Endothelial cell of umbilical vein (primary cell): ENCODE measurements around the gene NR2C2. TPM values are rescaled to one million over a fixed set of nuclear protein-coding genes. Genes with fewer than 3 reads are reported as not detected.

Source experiments
- BruUV-seq: library from RNA; stranded (reverse); fragments of 400-500 nt; replicated peaks from 2 replicates; lab custom pipeline; 2021; lab: Mats Ljungman, UMichigan
- CTCF ChIA-PET: fragments of 300-600, 350-600 bp; sonication (Branson Sonifier 250); formaldehyde crosslinking; loops from one replicate; lab custom pipeline; 2021; ENCODE audit warnings: antibody characterized with exemption, inconsistent platforms; lab: Charles Lee
- POLR2A ChIA-PET: fragments of 300-600, 350-600 bp; sonication (Branson Sonifier 250); formaldehyde crosslinking; loops from one replicate; lab custom pipeline; 2021; ENCODE audit warnings: antibody characterized with exemption, inconsistent platforms; lab: Charles Lee
- DNase-seq: peaks from one replicate; pipeline ENCODE4 v3.0.0-alpha.2; 2011; ENCODE audit warnings: low read depth, low spot score
- FAIRE-seq: peaks from 2 replicates; lab custom pipeline; 2011; peaks lifted over from hg19 to GRCh38; lab: Jason Lieb, UNC
- H2AFZ ChIP-seq: 2 replicates; pipeline ENCODE4 v1.6.0; 2012; ENCODE audit warnings: low read depth, low read length, control low read depth, inconsistent platforms
- H3K27ac ChIP-seq: 2 replicates; pipeline ENCODE4 v1.5.1; 2011; ENCODE audit warnings: low read depth, mild to moderate bottlenecking, control low read depth, low read length, moderate library complexity; ENCODE audit not compliant: insufficient read depth
- H3K27me3 ChIP-seq, 2 experiments: 2 replicates each; pipeline versions ENCODE4 v1.6.0 to v1.6.1; 2011; ENCODE audit warnings: low read length in 2 of 2, mixed read lengths in 1 of 2; ENCODE audit not compliant: control insufficient read depth in 2 of 2, insufficient read depth in 2 of 2
- H3K36me3 ChIP-seq, 2 experiments: 2 replicates in 1 of 2; 3 replicates in 1 of 2; pipeline ENCODE4 v1.5.1; 2011; ENCODE audit warnings: low read length in 2 of 2, mild to moderate bottlenecking in 1 of 2, moderate library complexity in 1 of 2; ENCODE audit not compliant: control insufficient read depth in 2 of 2, insufficient read depth in 2 of 2; ENCODE audit errors: extremely low read depth in 1 of 2
- H3K4me1 ChIP-seq: 3 replicates; pipeline ENCODE4 v1.5.1; 2011; ENCODE audit warnings: mild to moderate bottlenecking, low read length; ENCODE audit not compliant: control insufficient read depth, insufficient read depth; ENCODE audit errors: extremely low read depth
- H3K4me2 ChIP-seq: 2 replicates; pipeline ENCODE4 v1.6.1; 2011; ENCODE audit warnings: low read length, control low read depth, mixed read lengths; ENCODE audit not compliant: insufficient read depth
- H3K4me3 ChIP-seq, 3 experiments: fragments of 200-600 bp in 1 of 3; sonication (generic), shearing (Covaris generic) in 1 of 3; replicated peaks in 1 of 3; 2 replicates each; pipeline ENCODE4 v1.5.1; 2011 to 2016; ENCODE audit warnings: control low read depth in 3 of 3, low read length in 3 of 3, mild to moderate bottlenecking in 2 of 3, inconsistent platforms in 1 of 3, low read depth in 1 of 3, moderate library complexity in 1 of 3; ENCODE audit not compliant: insufficient read depth in 1 of 3
- H3K79me2 ChIP-seq: 2 replicates; pipeline ENCODE4 v1.6.0; 2012; ENCODE audit warnings: low read length, inconsistent platforms; ENCODE audit not compliant: control insufficient read depth, insufficient read depth
- H3K9ac ChIP-seq: replicated peaks from 2 replicates; pipeline ENCODE3; 2011; ENCODE audit warnings: low read length, control low read depth; ENCODE audit not compliant: insufficient read depth; ENCODE audit errors: extremely low read depth
- H3K9me1 ChIP-seq: replicated peaks from 3 replicates; pipeline ENCODE4 v1.6.0; 2011; ENCODE audit warnings: mild to moderate bottlenecking, low read length; ENCODE audit not compliant: control insufficient read depth, insufficient read depth; ENCODE audit errors: extremely low read depth
- H3K9me3 ChIP-seq: replicated peaks from 2 replicates; pipeline ENCODE4 v1.5.1; 2012; ENCODE audit warnings: low read length, inconsistent platforms; ENCODE audit not compliant: control insufficient read depth, insufficient read depth
- H4K20me1 ChIP-seq: replicated peaks from 2 replicates; pipeline ENCODE3; 2011; ENCODE audit warnings: mild to moderate bottlenecking, low read length; ENCODE audit not compliant: control insufficient read depth, insufficient read depth; ENCODE audit errors: extremely low read depth
- MAX ChIP-seq: IDR thresholded peaks from 2 replicates; pipeline ENCODE4 v1.6.1; 2011; ENCODE audit not compliant: insufficient read depth, insufficient read length
- dilution Hi-C: fragments of 300-500 bp; cut with MboI; formaldehyde crosslinking; loops from one replicate; pipeline ENCODE4 v1.15.0; 2019; ENCODE audit warnings: low sequenced_read_pairs; ENCODE audit not compliant: extremely low pct_ligation_motif_present
- intact Hi-C: fragments of 100-400 bp; cut with micrococcal nuclease; formaldehyde crosslinking; loops from one replicate; pipeline ENCODE4 v1.10.0; 2022
- polyA plus RNA-seq, 4 experiments: library from polyadenylated mRNA; depleted of rRNA in 3 of 4; stranded (reverse) in 3 of 4; unstranded in 1 of 4; fragments of >200 nt; gene quantifications; 2 replicates each; pipeline versions ENCODE4 v1.2.1 to v1.2.3, GENCODE V29; 2011 to 2012; ENCODE audit warnings: missing spikeins in 1 of 4
- total RNA-seq: library from RNA; stranded (reverse); gene quantifications from 2 replicates; pipeline ENCODE4 v1.2.3, GENCODE V29; 2021

NR2C2 gene
- total and polyA plus RNA-seq, 2 donors (not counting 3 experiments of a cell fraction or from before 2014, with no cell fraction given), result 20.3 to 59.8 TPM

- H3K9me3 ChIP-seq, result no peaks in the 10 kb centered on the region
- dilution Hi-C loops (no loop called here), intact Hi-C loops (no loop called here)
- H3K9me1 ChIP-seq, result no peaks in the 10 kb centered on the region
- BruUV-seq, result TSS peak; percentile 14
- H3K36me3 ChIP-seq, result peaks cover 8 to 14% of the 10 kb centered on the region in 2 experiments
- TF ChIP-seq MAX, result no peak
- H3K4me1 ChIP-seq, result peaks cover 13% of the 10 kb centered on the region
- FAIRE-seq (no peak), DNase-seq (no peak)
- no peaks in the 10 kb centered on the region for H3K27me3 ChIP-seq
- ChIA-PET CTCF (interaction anchor here (1.4 kb wide), 1 partner anchor 47 kb away, joined by 7 read pairs; no protein-coding TSS in a partner anchor), POLR2A (no interaction called here)
- H3K4me3 ChIP-seq, result peak overlapping the region; percentile 87 to 98 (median 89)
- H3K4me2 ChIP-seq, result peak overlapping the region; percentile 49
- peaks cover 14% of the 10 kb centered on the region for H3K79me2 ChIP-seq
- no peaks in the 10 kb centered on the region for H4K20me1 ChIP-seq
- H3K9ac ChIP-seq, result peak overlapping the region; percentile 75
- H2AFZ ChIP-seq, result no peak overlapping the region
- no peak overlapping the region for H3K27ac ChIP-seq
These were observed 150.5 kb downstream of the NR2C2 start for GRCh38 chr3:15097891-15098290.

Other genes with a start within 250 kb of the NR2C2 start
- 134 and 141 TPM in 2 replicates for gene FGD5, start 128.6 kb upstream of the NR2C2 start, total RNA-seq
- 45.4 and 49.6 TPM in 2 replicates for gene FGD5, start 128.6 kb upstream of the NR2C2 start, polyA plus RNA-seq
- 58.1 and 68.7 TPM in 2 replicates for gene MRPS25, start 117.7 kb downstream of the NR2C2 start, total RNA-seq
- 32.5 and 32.7 TPM in 2 replicates for gene MRPS25, start 117.7 kb downstream of the NR2C2 start, polyA plus RNA-seq
- 23.1 and 23.6 TPM in 2 replicates for gene RBSN, start 151.6 kb downstream of the NR2C2 start, total RNA-seq
- 5.8 and 6.7 TPM in 2 replicates for gene RBSN, start 151.6 kb downstream of the NR2C2 start, polyA plus RNA-seq